Heart left ventricle (tissue), 13 donors: ENCODE data around the gene NEDD4L.

Source experiments
- CTCF ChIP-seq, 12 donors: fragments of 200-600 bp; sonication (generic) in 4 of 12; IDR thresholded peaks; one replicate each; pipeline versions ENCODE4 v1.5.0 to v1.8.0; 2018 to 2022; ENCODE audit warnings: antibody characterized with exemption in 12 of 12, mild to moderate bottlenecking in 5 of 12
- POLR2A ChIP-seq, 2 donors: fragments of 450-650 bp; IDR thresholded peaks; one replicate each; pipeline ENCODE4 v1.6.1; 2017; ENCODE audit warnings: antibody characterized with exemption in 2 of 2, mild to moderate bottlenecking in 2 of 2, moderate library complexity in 2 of 2
- donor health status: ischemic (EF 13 %, LVEDD 7.1; RV severe dilation, severe dysfunction).
- donor health status: DM: no; HTN: yes; CAD: no.
- donor health status: DM: no; HTN: no; CAD: no.
- donor health status: ischemic (EF 25% LVEDD 6.9; RV normal size, moderate dysfunction).
- donor health status: ischemic (EF 25% LVEDD 5.7; RV mildly dilated, moderate dysfunction).
- donor health status: ischemic (EF 35%, LVEDD 5.7; RV mildly dilated, moderate dysfunction).
- donor health status: nonischemic (EF 11% LVEDD 7.7; RV severe dilation, severe dysfunction).
- donor health status: DM: yes; HTN: yes; CAD: no.
- donor health status: PGD.
- donor health status: ischemic (EF 29% LVEDD 5.4; RV normal size, mild dysfunction).
- donor health status: nonischemic (EF 23%, LVEDD 6.1; RV moderate dilation, normal function).

GRCh38 chr18:58234359-58234741, 190.3 kb downstream of the NEDD4L start:
- TF ChIP-seq CTCF (IDR thresholded peaks at IDR 0.05): no peak
- TF ChIP-seq POLR2A (IDR thresholded peaks at IDR 0.05): no peak
